ENCODE data around the gene PNRC1.

The PNRC1 gene

DNA sequence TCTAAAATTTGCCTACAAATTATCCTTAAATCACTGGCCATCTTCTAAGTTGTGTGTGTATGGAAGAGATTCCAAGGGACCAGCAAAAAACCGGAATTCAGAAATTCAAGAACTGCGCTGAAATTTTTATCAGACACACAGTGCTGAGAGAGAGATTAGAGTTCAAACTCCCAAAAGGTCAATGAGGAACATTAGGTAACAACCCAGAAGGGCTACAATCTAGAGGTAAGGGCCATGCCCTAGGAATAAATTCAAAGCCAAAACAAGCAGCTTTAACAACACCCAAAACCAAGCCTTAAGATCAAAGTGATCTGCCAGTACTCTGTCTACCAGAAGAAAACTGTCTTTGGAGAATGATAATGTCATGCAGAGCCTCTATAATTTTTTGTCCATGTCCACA, 19.6 kb downstream of the PNRC1 start:
- H3K27me3 ChIP-seq (ENCODE audit: insufficient read depth, low read length, poor library complexity), result no peaks in the 10 kb centered on the region
- TF ChIP-seq, protein P1, sequence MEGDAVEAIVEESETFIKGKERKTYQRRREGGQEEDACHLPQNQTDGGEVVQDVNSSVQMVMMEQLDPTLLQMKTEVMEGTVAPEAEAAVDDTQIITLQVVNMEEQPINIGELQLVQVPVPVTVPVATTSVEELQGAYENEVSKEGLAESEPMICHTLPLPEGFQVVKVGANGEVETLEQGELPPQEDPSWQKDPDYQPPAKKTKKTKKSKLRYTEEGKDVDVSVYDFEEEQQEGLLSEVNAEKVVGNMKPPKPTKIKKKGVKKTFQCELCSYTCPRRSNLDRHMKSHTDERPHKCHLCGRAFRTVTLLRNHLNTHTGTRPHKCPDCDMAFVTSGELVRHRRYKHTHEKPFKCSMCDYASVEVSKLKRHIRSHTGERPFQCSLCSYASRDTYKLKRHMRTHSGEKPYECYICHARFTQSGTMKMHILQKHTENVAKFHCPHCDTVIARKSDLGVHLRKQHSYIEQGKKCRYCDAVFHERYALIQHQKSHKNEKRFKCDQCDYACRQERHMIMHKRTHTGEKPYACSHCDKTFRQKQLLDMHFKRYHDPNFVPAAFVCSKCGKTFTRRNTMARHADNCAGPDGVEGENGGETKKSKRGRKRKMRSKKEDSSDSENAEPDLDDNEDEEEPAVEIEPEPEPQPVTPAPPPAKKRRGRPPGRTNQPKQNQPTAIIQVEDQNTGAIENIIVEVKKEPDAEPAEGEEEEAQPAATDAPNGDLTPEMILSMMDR (IDR thresholded peaks at IDR 0.05; ENCODE audit: borderline replicate concordance, extremely low read depth, low read length, poor library complexity, severe bottlenecking), result no peak
- no peak for TF ChIP-seq EZH2 (IDR thresholded peaks at IDR 0.05; ENCODE audit: borderline replicate concordance, low read depth, low read length, severe bottlenecking)
- no peak overlapping the region for H3K4me2 ChIP-seq (ENCODE audit: insufficient read depth, low read length)
- H3K79me2 ChIP-seq (ENCODE audit: insufficient read depth, low read length), result no peaks in the 10 kb centered on the region
- H3K4me3 ChIP-seq (ENCODE audit: low read depth in 1 of 2, low read length in 2 of 2), result no peak overlapping the region
- no peaks in the 10 kb centered on the region for H4K20me1 ChIP-seq (ENCODE audit: insufficient read depth, low read length)
- no peak overlapping the region for H3K9ac ChIP-seq (ENCODE audit: low read depth, low read length)
- no peaks in the 10 kb centered on the region for H3K36me3 ChIP-seq (ENCODE audit: insufficient read depth, low read length)
- ATAC-seq (ENCODE audit: insufficient read depth, low read depth), result no peak
- no peak for DNase-seq
- H3K27ac ChIP-seq (ENCODE audit: low read length), result no peak overlapping the region
- no peaks in the 10 kb centered on the region for H3K9me3 ChIP-seq (ENCODE audit: insufficient read depth, low read length, severe bottlenecking)
- H2AFZ ChIP-seq (ENCODE audit: low read depth, low read length), result no peak overlapping the region
- no peaks in the 10 kb centered on the region for H3K4me1 ChIP-seq (ENCODE audit: insufficient read depth, low read length)

DNA sequence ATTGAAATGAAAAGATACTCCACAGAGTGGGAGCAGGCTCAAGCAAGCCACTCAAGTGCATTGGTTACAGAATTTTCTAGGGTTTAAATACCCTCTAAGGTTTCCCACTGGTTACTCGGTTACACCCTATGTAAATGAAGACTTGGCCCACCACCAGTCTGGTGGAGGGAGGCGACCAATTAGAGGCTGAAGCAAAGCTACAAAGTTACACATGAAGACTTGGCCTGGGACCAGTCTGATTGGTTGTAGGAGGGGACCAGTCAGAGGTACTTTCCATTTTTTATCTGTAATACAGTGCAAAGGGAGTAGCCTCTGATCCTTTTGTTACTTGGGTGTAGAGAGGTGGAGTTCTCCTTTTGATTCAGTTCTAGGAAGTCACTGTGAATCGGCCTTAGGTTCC, 29.7 kb downstream of the PNRC1 start:
- DNase-seq (no peak), ATAC-seq (ENCODE audit: insufficient read depth, low read depth) (no peak)
- Histone ChIP-seq H3K4me3 (ENCODE audit: low read depth in 1 of 2, low read length in 2 of 2) (no peak overlapping the region), H3K9ac (ENCODE audit: low read depth, low read length) (no peak overlapping the region), H3K36me3 (ENCODE audit: insufficient read depth, low read length) (no peaks in the 10 kb centered on the region), H3K9me3 (ENCODE audit: insufficient read depth, low read length, severe bottlenecking) (no peaks in the 10 kb centered on the region), H3K4me2 (ENCODE audit: insufficient read depth, low read length) (no peak overlapping the region), H3K27ac (ENCODE audit: low read length) (no peak overlapping the region), H3K27me3 (ENCODE audit: insufficient read depth, low read length, poor library complexity) (no peaks in the 10 kb centered on the region), H3K79me2 (ENCODE audit: insufficient read depth, low read length) (no peaks in the 10 kb centered on the region), H4K20me1 (ENCODE audit: insufficient read depth, low read length) (no peaks in the 10 kb centered on the region), H3K4me1 (ENCODE audit: insufficient read depth, low read length) (no peaks in the 10 kb centered on the region), H2AFZ (ENCODE audit: low read depth, low read length) (no peak overlapping the region)
- TF ChIP-seq EZH2 (IDR thresholded peaks at IDR 0.05; ENCODE audit: borderline replicate concordance, low read depth, low read length, severe bottlenecking), result no peak
- TF ChIP-seq, protein P1 (IDR thresholded peaks at IDR 0.05; ENCODE audit: borderline replicate concordance, extremely low read depth, low read length, poor library complexity, severe bottlenecking), result no peak

DNA sequence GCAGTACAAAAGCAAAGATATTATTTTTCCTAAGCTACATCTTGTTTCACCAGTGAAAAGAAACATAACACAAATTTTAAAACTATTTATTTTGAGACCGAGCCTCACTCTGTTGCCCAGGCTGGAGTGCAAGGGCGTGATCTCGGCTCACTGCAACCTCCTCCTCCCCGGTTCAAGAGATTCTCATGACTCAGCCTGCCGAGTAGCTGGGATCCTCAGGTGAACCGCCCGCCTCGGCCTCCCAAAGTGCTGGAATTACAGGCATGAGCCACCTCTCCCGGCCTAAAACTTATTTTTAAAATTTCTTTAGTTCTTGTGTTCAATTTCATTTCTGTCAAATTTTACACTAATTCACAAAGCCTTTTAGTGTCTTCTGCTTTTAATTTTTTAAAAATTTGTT, 31.4 kb downstream of the PNRC1 start:
- H3K27me3 ChIP-seq (ENCODE audit: insufficient read depth, low read length, poor library complexity), result no peaks in the 10 kb centered on the region
- no peaks in the 10 kb centered on the region for H3K9me3 ChIP-seq (ENCODE audit: insufficient read depth, low read length, severe bottlenecking)
- ATAC-seq (ENCODE audit: insufficient read depth, low read depth) (no peak), DNase-seq (no peak)
- H3K27ac ChIP-seq (ENCODE audit: low read length), result no peak overlapping the region
- no peak overlapping the region for H3K4me3 ChIP-seq (ENCODE audit: low read depth in 1 of 2, low read length in 2 of 2)
- no peak overlapping the region for H3K9ac ChIP-seq (ENCODE audit: low read depth, low read length)
- H4K20me1 ChIP-seq (ENCODE audit: insufficient read depth, low read length), result no peaks in the 10 kb centered on the region
- no peak overlapping the region for H2AFZ ChIP-seq (ENCODE audit: low read depth, low read length)
- no peak overlapping the region for H3K4me2 ChIP-seq (ENCODE audit: insufficient read depth, low read length)
- TF ChIP-seq, protein P1 (IDR thresholded peaks at IDR 0.05; ENCODE audit: borderline replicate concordance, extremely low read depth, low read length, poor library complexity, severe bottlenecking), result no peak
- no peak for TF ChIP-seq EZH2 (IDR thresholded peaks at IDR 0.05; ENCODE audit: borderline replicate concordance, low read depth, low read length, severe bottlenecking)
- no peaks in the 10 kb centered on the region for H3K79me2 ChIP-seq (ENCODE audit: insufficient read depth, low read length)
- no peaks in the 10 kb centered on the region for H3K36me3 ChIP-seq (ENCODE audit: insufficient read depth, low read length)
- H3K4me1 ChIP-seq (ENCODE audit: insufficient read depth, low read length), result no peaks in the 10 kb centered on the region

DNA sequence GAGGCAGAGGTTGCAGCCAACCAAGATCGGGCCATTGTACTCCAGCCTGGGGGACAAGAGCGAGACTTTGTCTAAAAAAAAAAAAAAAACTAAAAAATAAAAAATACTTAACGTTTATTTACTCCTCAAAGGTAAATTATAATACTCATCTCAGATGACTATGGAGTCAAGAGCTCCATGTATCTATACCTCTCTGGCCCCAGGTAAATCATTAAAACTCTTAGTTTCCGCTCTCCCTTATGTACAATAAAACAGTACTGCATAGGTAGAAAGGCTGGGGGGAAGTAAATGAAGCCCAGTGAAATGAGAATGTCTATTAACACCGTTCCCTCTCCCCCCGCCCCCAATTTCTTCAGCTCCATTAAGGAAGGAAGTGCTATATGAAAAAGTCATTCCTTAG, 36.2 kb downstream of the PNRC1 start:
- Histone ChIP-seq H3K27me3 (ENCODE audit: insufficient read depth, low read length, poor library complexity) (no peaks in the 10 kb centered on the region), H4K20me1 (ENCODE audit: insufficient read depth, low read length) (no peaks in the 10 kb centered on the region), H3K27ac (ENCODE audit: low read length) (no peak overlapping the region), H3K4me2 (ENCODE audit: insufficient read depth, low read length) (no peak overlapping the region), H3K4me3 (ENCODE audit: low read depth in 1 of 2, low read length in 2 of 2) (no peak overlapping the region), H3K36me3 (ENCODE audit: insufficient read depth, low read length) (no peaks in the 10 kb centered on the region), H2AFZ (ENCODE audit: low read depth, low read length) (no peak overlapping the region), H3K4me1 (ENCODE audit: insufficient read depth, low read length) (no peaks in the 10 kb centered on the region), H3K9me3 (ENCODE audit: insufficient read depth, low read length, severe bottlenecking) (no peaks in the 10 kb centered on the region), H3K79me2 (ENCODE audit: insufficient read depth, low read length) (no peaks in the 10 kb centered on the region), H3K9ac (ENCODE audit: low read depth, low read length) (no peak overlapping the region)
- no peak for TF ChIP-seq EZH2 (IDR thresholded peaks at IDR 0.05; ENCODE audit: borderline replicate concordance, low read depth, low read length, severe bottlenecking)
- TF ChIP-seq, protein P1 (IDR thresholded peaks at IDR 0.05; ENCODE audit: borderline replicate concordance, extremely low read depth, low read length, poor library complexity, severe bottlenecking), result no peak
- ATAC-seq (ENCODE audit: insufficient read depth, low read depth) (no peak), DNase-seq (no peak)

All from DND-41 (cell line).